Activated naive CD8-positive, alpha-beta T cell treated with anti-CD3 and anti-CD28 coated beads, Interleukin-2, amount 50 U/mL, for 24 hours (primary cell): Measurements from ENCODE around the gene GTF2IRD2.
"Not testable (repeated sequence)": the region's sequence is repeated elsewhere in the genome, so short reads cannot be mapped to it uniquely, and the experiment has no call there.

Source experiments
- ATAC-seq: fragments of 150-1000 bp; cut with Tn5 transposase; one replicate; pipeline ENCODE4 v1.10.0; 2021
- DNase-seq: peaks from one replicate; pipeline ENCODE4 v3.0.0; 2021
- H3K27ac Mint-ChIP-seq: one replicate; pipeline ENCODE4 v1.8.0; 2021; ENCODE audit warnings: mild to moderate bottlenecking, mixed read lengths
- H3K27me3 Mint-ChIP-seq: one replicate; pipeline ENCODE4 v1.8.0; 2021; ENCODE audit warnings: mixed read lengths
- H3K36me3 Mint-ChIP-seq: one replicate; pipeline ENCODE4 v1.8.0; 2021; ENCODE audit warnings: low read depth, mixed read lengths
- H3K4me1 Mint-ChIP-seq: one replicate; pipeline ENCODE4 v1.8.0; 2021; ENCODE audit warnings: mixed read lengths
- H3K4me3 Mint-ChIP-seq: one replicate; pipeline ENCODE4 v1.8.0; 2021; ENCODE audit warnings: mild to moderate bottlenecking, moderate library complexity, mixed read lengths
- H3K9me3 Mint-ChIP-seq: one replicate; pipeline ENCODE4 v1.8.0; 2021; ENCODE audit warnings: mixed read lengths

Gene GTF2IRD2

GRCh38 chr7:74766991-74767390 is 84.4 kb downstream of the GTF2IRD2 start:
- not testable (repeated sequence) for DNase-seq, H3K4me1 Mint-ChIP-seq, H3K36me3 Mint-ChIP-seq, H3K27ac Mint-ChIP-seq, H3K27me3 Mint-ChIP-seq, H3K4me3 Mint-ChIP-seq, H3K9me3 Mint-ChIP-seq
- ATAC-seq = peak; percentile 4

- H3K36me3 Mint-ChIP-seq, DNase-seq, H3K27me3 Mint-ChIP-seq, H3K4me1 Mint-ChIP-seq, H3K4me3 Mint-ChIP-seq, H3K27ac Mint-ChIP-seq, ATAC-seq, H3K9me3 Mint-ChIP-seq: not testable (repeated sequence)
Measured at GRCh38 chr7:74766509-74766908, 84.9 kb downstream of the GTF2IRD2 start.

GRCh38 chr7:74765205-74765918 is 86.0 kb downstream of the GTF2IRD2 start:
- not testable (repeated sequence) for H3K4me1 Mint-ChIP-seq, H3K4me3 Mint-ChIP-seq, H3K27me3 Mint-ChIP-seq, H3K27ac Mint-ChIP-seq, H3K9me3 Mint-ChIP-seq, DNase-seq, H3K36me3 Mint-ChIP-seq
- peak; percentile 42 for ATAC-seq

GRCh38 chr7:74758982-74759381 is 92.4 kb downstream of the GTF2IRD2 start:
- H3K36me3 Mint-ChIP-seq, H3K9me3 Mint-ChIP-seq, H3K4me1 Mint-ChIP-seq, H3K27me3 Mint-ChIP-seq, ATAC-seq, H3K27ac Mint-ChIP-seq, H3K4me3 Mint-ChIP-seq, DNase-seq: not testable (repeated sequence)

GRCh38 chr7:74758268-74758667 is 93.1 kb downstream of the GTF2IRD2 start:
- H3K27ac Mint-ChIP-seq, H3K36me3 Mint-ChIP-seq, H3K27me3 Mint-ChIP-seq, ATAC-seq, H3K4me1 Mint-ChIP-seq, H3K9me3 Mint-ChIP-seq, DNase-seq, H3K4me3 Mint-ChIP-seq: not testable (repeated sequence)

- H3K36me3 Mint-ChIP-seq, ATAC-seq, DNase-seq, H3K4me3 Mint-ChIP-seq, H3K27me3 Mint-ChIP-seq, H3K27ac Mint-ChIP-seq, H3K4me1 Mint-ChIP-seq, H3K9me3 Mint-ChIP-seq: not testable (repeated sequence)
Measured at GRCh38 chr7:74756673-74757072, 94.7 kb downstream of the GTF2IRD2 start.

- not testable (repeated sequence) for H3K4me1 Mint-ChIP-seq, H3K36me3 Mint-ChIP-seq, ATAC-seq, H3K9me3 Mint-ChIP-seq, H3K4me3 Mint-ChIP-seq, H3K27ac Mint-ChIP-seq, H3K27me3 Mint-ChIP-seq, DNase-seq
Measured at GRCh38 chr7:74753921-74754482, 97.4 kb downstream of the GTF2IRD2 start.
